ENCODE results near the gene NFE2L2. TPM values are rescaled to one million over a fixed set of nuclear protein-coding genes. Genes with fewer than 3 reads are reported as not detected.
A peak's percentile ranks its signal among the peaks of the same experiment; 100 is the strongest.

Gene NFE2L2
- total RNA-seq, 6 donors from 2014 or later = 52.4 to 174 (median 94.4) TPM

- peak; percentile 88 to 94 for ATAC-seq (ENCODE audit: low FRiP score in 2 of 2)
- H3K4me1 ChIP-seq = peaks cover 20 to 57% (median 46%) of the 10 kb centered on the region in 4 donors
Measured at GRCh38 chr2:177263451-177264208, 897 bp downstream of the NFE2L2 start.

GRCh38 chr2:177262958-177263450 lies 1.5 kb downstream of the NFE2L2 start:
- Histone ChIP-seq H3K4me3 (peak overlapping the region; percentile 50 to 89 (median 68)), H3K27ac (peak overlapping the region; percentile 98 to 100 (median 100)), H3K36me3 (peaks cover 0 to 4% (median 0%) of the 10 kb centered on the region in 4 donors), H3K27me3 (no peaks in the 10 kb centered on the region), H3K4me1 (peaks cover 20 to 63% (median 47%) of the 10 kb centered on the region in 4 donors), H3K9me3 (no peaks in the 10 kb centered on the region)
- no peak for DNase-seq
- no peak for ATAC-seq (ENCODE audit: low FRiP score in 2 of 2)
- TF ChIP-seq POLR2A (IDR thresholded peaks at IDR 0.05) = no peak
- TF ChIP-seq CTCF (IDR thresholded peaks at IDR 0.05) = no peak
- no peak for TF ChIP-seq POLR2AphosphoS5 (IDR thresholded peaks at IDR 0.05)
- TF ChIP-seq EP300 (IDR thresholded peaks at IDR 0.05) = no peak
- 1 to 3% methylated on average over 6 of the region's 6 CpGs for WGBS, 2 donors

More at GRCh38 chr2:177263451-177264208, 897 bp downstream of the NFE2L2 start:
- peak overlapping the region; percentile 61 to 95 (median 82) for H3K4me3 ChIP-seq
- peak overlapping the region; percentile 98 to 100 (median 100) for H3K27ac ChIP-seq
- WGBS, 2 donors = 0% methylated on average over 5 to 11 of the region's 81 CpGs
- H3K36me3 ChIP-seq = peaks cover 0 to 4% (median 0%) of the 10 kb centered on the region in 4 donors
- H3K27me3 ChIP-seq = no peaks in the 10 kb centered on the region
- H3K9me3 ChIP-seq = no peaks in the 10 kb centered on the region
- TF ChIP-seq CTCF (IDR thresholded peaks at IDR 0.05) (peak; percentile 74 to 98 (median 96)), EP300 (IDR thresholded peaks at IDR 0.05) (peak in 2 of 4 donors; percentile 98 to 99), POLR2A (IDR thresholded peaks at IDR 0.05) (peak in 3 of 4 donors; percentile 24 to 87 (median 71)), POLR2AphosphoS5 (IDR thresholded peaks at IDR 0.05) (peak; percentile 98)
- peak; percentile 99 for DNase-seq

- WGBS, 2 donors = 7% methylated on average over 2 of the region's 2 CpGs
- Histone ChIP-seq H3K36me3 (peaks cover 0 to 4% (median 0%) of the 10 kb centered on the region in 4 donors), H3K4me1 (peaks cover 29 to 68% (median 55%) of the 10 kb centered on the region in 4 donors), H3K27me3 (no peaks in the 10 kb centered on the region), H3K4me3 (peak overlapping the region; percentile 50 to 89 (median 68)), H3K27ac (peak overlapping the region; percentile 98 to 100 (median 100)), H3K9me3 (no peaks in the 10 kb centered on the region)
- DNase-seq = no peak
- no peak for TF ChIP-seq EP300 (IDR thresholded peaks at IDR 0.05)
- no peak for TF ChIP-seq POLR2A (IDR thresholded peaks at IDR 0.05)
- no peak for TF ChIP-seq CTCF (IDR thresholded peaks at IDR 0.05)
- no peak for TF ChIP-seq POLR2AphosphoS5 (IDR thresholded peaks at IDR 0.05)
- no peak for ATAC-seq (ENCODE audit: low FRiP score in 2 of 2)
Measured at GRCh38 chr2:177262092-177262491, 2.4 kb downstream of the NFE2L2 start.

- 16 to 25% methylated on average over 5 of the region's 5 CpGs for WGBS, 2 donors
- ATAC-seq (ENCODE audit: low FRiP score in 2 of 2) = no peak
- no peak for TF ChIP-seq POLR2A (IDR thresholded peaks at IDR 0.05)
- TF ChIP-seq EP300 (IDR thresholded peaks at IDR 0.05) = no peak
- TF ChIP-seq POLR2AphosphoS5 (IDR thresholded peaks at IDR 0.05) = no peak
- TF ChIP-seq CTCF (IDR thresholded peaks at IDR 0.05) = no peak
- Histone ChIP-seq H3K27ac (peak overlapping the region; percentile 98 to 100 (median 100)), H3K4me3 (peak overlapping the region in 3 of 4 donors; percentile 61 to 89 (median 74)), H3K27me3 (no peaks in the 10 kb centered on the region), H3K4me1 (peaks cover 36 to 68% (median 57%) of the 10 kb centered on the region in 4 donors), H3K9me3 (no peaks in the 10 kb centered on the region), H3K36me3 (peaks cover 0 to 4% (median 0%) of the 10 kb centered on the region in 4 donors)
- no peak for DNase-seq
Measured at GRCh38 chr2:177261116-177262060, 3.1 kb downstream of the NFE2L2 start.

Measured in upper lobe of left lung (tissue), 6 donors.